Neutrophil (primary cell): Measurements from ENCODE around the gene CHST13.

Source experiments
- H3K27ac ChIP-seq: fragments of 200-600 bp; sonication (generic); 2 replicates; pipeline ENCODE4 v1.5.1; 2016; ENCODE audit warnings: mild to moderate bottlenecking, moderate library complexity
- H3K27me3 ChIP-seq: fragments of 200-600 bp; sonication (generic); 2 replicates; pipeline ENCODE4 v1.6.0; 2016; ENCODE audit warnings: mild to moderate bottlenecking
- H3K36me3 ChIP-seq: fragments of 200-600 bp; sonication (generic); 2 replicates; pipeline ENCODE4 v1.5.1; 2017
- H3K4me1 ChIP-seq, 2 experiments: fragments of 200-600 bp in 1 of 2; sonication (generic) in 1 of 2; 1 replicate in 1 of 2; 2 replicates in 1 of 2; pipeline versions ENCODE4 v1.5.1 to v1.6.1; 2013 to 2016; ENCODE audit warnings: low read depth in 1 of 2, low read length in 1 of 2, mild to moderate bottlenecking in 1 of 2, moderate library complexity in 1 of 2; ENCODE audit not compliant: control insufficient read depth in 1 of 2, insufficient read depth in 1 of 2
- H3K4me3 ChIP-seq, 2 experiments: fragments of 200-600 bp in 1 of 2; sonication (generic) in 1 of 2; 1 replicate in 1 of 2; 2 replicates in 1 of 2; pipeline ENCODE4 v1.5.1; 2013 to 2016; ENCODE audit warnings: low read depth in 1 of 2, low read length in 1 of 2, mild to moderate bottlenecking in 1 of 2, moderate library complexity in 1 of 2
- H3K9me3 ChIP-seq: fragments of 200-600 bp; sonication (generic); 2 replicates; pipeline ENCODE4 v1.5.1; 2016
- CTCF ChIP-seq: fragments of 200-600 bp; sonication (generic); IDR thresholded peaks from 2 replicates; pipeline ENCODE4 v1.5.1; 2016; ENCODE audit warnings: antibody characterized with exemption

The CHST13 gene

DNA sequence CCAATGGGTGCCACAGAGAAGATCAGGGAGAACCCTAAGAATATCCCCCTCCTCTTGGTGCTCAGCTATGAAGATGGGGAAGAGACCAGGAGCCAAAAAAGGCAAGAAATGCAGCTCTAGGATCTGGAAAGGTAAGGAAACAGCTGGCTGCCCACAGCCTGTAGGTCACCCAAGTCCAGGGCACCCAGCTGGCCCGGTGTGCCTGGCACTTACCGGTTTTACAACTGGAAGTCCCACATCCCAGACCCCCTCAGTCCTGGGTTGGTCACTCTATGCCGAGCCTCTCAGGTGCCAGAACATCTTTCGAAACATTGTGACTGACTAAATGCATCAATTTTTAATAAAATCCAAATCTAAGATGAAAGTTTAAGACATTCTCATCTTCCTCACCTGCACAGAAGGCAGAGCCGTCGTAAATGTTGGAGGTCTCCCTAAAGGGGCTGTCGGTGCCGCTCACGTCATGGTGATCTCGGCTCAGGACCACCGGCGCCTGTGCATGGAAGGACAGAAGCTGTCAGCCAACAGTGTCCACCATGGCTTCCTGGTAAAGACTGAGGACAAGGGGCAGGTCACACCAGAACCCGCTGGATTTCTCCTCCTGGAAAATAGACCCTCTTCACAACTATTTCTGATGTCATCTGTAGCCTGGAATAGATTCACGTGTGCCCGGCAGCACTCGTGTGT, 34.9 kb upstream of the CHST13 start:
- no peak for TF ChIP-seq CTCF
- H3K36me3 ChIP-seq = no peaks in the 10 kb centered on the region
- H3K27me3 ChIP-seq = no peaks in the 10 kb centered on the region
- peak overlapping the region; percentile 89 for H3K27ac ChIP-seq
- H3K9me3 ChIP-seq = no peaks in the 10 kb centered on the region
- no peak overlapping the region for H3K4me3 ChIP-seq
- peaks cover 82 to 85% of the 10 kb centered on the region in 2 experiments for H3K4me1 ChIP-seq

DNA sequence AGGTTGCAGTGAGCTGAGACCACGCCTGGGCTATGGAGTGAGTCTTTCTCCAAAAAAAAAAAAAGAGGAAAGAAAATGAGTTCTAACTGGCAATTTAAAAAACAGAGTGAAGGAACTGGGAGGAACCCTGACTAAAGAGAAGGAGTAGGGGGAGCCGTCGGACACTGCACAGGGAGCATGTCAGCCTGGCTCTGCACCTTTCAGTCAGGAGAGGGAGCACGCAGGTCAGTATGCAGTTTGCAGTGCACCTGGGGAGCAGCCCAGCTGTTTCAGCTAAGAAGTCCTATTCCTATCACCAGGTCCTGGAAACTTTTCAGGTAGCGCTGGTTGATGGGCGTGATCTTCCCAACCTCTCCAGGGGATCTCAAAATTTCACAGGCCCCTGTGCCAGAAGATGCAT, 33.3 kb upstream of the CHST13 start:
- peak overlapping the region in 1 of 2 experiments; percentile 28 for H3K4me3 ChIP-seq
- H3K27ac ChIP-seq = peak overlapping the region; percentile 57
- no peaks in the 10 kb centered on the region for H3K36me3 ChIP-seq
- TF ChIP-seq CTCF = no peak
- H3K27me3 ChIP-seq = no peaks in the 10 kb centered on the region
- H3K4me1 ChIP-seq = peaks cover 66 to 69% of the 10 kb centered on the region in 2 experiments
- H3K9me3 ChIP-seq = no peaks in the 10 kb centered on the region

DNA sequence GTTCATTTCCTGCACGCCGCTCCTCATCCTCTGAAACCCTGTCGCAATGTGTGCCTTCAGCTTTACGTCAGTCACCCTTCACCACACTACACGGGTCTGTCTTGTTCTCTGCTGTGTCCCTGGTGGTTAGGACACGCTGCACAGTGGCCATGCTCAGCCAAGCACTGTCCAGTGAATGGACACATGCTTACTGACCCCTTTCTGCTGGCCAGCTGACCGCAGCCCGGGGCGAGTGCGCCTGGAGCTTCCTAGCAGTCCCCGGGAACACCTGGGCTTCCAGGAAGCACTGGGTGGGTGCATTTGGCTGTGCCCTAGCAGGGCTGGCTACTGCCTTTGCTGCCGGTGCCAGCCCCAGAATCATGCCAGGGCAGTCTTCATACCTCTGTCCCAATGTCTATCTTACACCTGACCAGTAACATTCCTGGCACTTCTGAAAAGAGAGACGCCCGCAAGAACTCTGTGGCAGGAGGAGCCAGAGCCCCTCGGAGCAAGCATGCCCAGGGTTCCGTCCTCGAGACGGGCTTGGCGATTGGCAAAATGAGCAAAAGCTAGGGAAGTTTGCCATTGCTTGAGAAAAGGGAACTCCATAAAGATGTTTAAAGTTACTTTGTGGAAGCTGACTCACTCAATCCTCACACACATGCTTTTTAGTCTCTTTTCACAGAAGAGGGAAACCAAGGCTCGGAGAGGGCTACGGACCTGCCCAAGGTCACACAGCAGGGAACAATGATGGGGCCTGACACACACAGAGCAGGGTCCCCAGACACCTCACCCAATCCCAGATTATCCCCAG, 32.5 kb upstream of the CHST13 start:
- Histone ChIP-seq H3K4me1 (peaks cover 58 to 63% of the 10 kb centered on the region in 2 experiments), H3K36me3 (no peaks in the 10 kb centered on the region), H3K27ac (peak overlapping the region; percentile 57), H3K27me3 (no peaks in the 10 kb centered on the region), H3K9me3 (no peaks in the 10 kb centered on the region), H3K4me3 (peak overlapping the region in 1 of 2 experiments; percentile 28)
- TF ChIP-seq CTCF = no peak

GRCh38 chr3:126493051-126493450, 30.9 kb upstream of the CHST13 start:
- Histone ChIP-seq H3K9me3 (no peaks in the 10 kb centered on the region), H3K27ac (no peak overlapping the region), H3K4me1 (peaks cover 56 to 63% of the 10 kb centered on the region in 2 experiments), H3K4me3 (no peak overlapping the region), H3K36me3 (no peaks in the 10 kb centered on the region), H3K27me3 (no peaks in the 10 kb centered on the region)
- TF ChIP-seq CTCF = no peak

DNA sequence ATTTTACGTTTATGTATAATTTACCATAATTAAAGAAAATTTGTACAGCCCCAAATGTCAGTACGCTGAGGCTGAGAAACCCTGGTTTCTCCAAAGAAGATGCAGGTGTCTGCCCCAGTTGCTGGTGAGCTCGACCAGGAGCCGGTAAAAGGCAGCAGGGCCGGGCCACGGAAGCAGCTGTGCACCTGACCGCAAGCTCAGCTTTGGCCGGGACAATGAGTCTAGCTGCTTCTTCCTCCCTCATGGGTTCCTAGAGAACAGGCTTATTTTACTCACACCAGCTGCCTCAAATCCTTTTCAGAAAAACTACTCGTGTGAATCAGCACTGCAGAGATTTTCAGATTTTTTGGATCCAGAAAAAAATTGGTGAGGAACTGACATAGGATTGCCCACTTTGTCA, 30.2 kb upstream of the CHST13 start:
- Histone ChIP-seq H3K4me3 (no peak overlapping the region), H3K27me3 (no peaks in the 10 kb centered on the region), H3K27ac (no peak overlapping the region), H3K9me3 (no peaks in the 10 kb centered on the region), H3K4me1 (peaks cover 49 to 57% of the 10 kb centered on the region in 2 experiments), H3K36me3 (no peaks in the 10 kb centered on the region)
- no peak for TF ChIP-seq CTCF
